HG03565 (cell line): Measurements from ENCODE around the gene ZNHIT6.
"Not testable (repeated sequence)": the region's sequence is repeated elsewhere in the genome, so short reads cannot be mapped to it uniquely, and the experiment has no call there.

ENCODE experiments used
- ATAC-seq: cut with Tn5 transposase; IDR thresholded peaks from one replicate; pipeline ENCODE4 v1.9.1; 2021; ENCODE audit warnings: mild to moderate bottlenecking, moderate library complexity; ENCODE audit not compliant: unreplicated experiment

Gene ZNHIT6

DNA sequence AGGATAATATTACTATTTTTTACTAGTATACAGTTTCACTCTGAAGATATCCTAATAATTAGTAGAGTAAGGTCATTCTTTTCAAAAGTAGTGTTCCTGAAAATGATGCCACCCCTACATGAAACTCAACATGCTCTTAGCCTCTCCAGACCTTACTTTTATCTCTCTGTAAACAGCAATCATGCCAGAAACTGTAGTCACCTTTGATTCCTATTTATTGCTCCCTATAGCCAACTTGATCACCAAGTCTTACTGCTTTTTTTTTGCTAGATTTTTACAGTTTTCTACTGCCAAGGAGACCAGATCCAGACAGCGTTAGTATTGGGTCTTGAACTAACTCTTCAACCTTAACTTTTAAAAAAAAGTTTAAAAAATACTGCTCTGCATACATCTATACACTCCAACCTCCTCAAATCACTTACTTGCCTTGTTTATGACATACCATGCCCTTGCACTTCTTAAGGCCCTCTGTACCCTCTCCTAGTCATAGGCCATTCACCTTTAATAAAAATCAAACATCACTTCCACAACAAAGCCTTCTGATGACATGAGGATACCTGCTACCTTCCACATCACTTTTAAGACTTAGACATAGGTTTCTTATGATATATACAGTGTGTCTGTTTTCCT is 36.1 kb downstream of the ZNHIT6 start:
- ATAC-seq: no peak

- ATAC-seq: no peak
Observed at GRCh38 chr1:85665932-85666331, 42.3 kb downstream of the ZNHIT6 start.

DNA sequence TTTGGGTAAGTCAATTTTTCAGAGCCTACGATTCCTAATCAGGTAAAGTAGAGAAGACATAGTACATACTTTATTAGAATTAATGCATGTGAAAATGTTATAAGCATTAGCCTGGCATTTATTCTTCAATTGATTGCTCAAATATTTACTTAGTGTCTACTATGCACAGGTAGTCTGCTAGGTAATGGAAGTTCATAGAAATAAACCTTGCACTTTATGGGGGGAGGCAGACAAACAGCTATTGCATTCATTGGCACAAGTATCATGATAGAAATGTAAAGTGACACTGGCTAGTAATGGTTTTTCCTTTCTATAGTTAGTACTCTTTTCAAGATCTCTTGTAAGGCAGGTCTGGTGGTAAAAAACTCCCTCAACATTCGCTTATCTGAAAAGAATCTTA is 44.9 kb downstream of the ZNHIT6 start:
- ATAC-seq: no peak

DNA sequence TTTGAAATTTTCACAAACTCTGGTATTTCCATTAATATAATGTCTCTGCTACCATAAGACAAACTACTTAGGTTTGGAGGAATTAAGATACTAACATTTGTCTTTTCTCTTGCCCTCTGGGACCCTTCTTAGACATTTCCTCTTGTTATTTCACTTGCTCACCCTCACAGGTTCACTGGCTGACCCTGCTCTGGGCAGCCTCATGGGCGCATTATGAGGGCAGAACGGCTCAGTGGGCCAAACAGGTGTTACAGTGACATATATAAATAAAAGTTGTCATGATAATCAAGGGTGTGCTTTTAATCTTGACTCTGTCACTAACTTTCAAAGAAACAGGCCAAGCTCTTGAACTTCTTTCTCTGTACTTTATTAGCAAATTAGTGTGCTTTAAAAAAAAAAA is 46.5 kb downstream of the ZNHIT6 start:
- ATAC-seq: no peak

GRCh38 chr1:85660541-85660940 is 47.7 kb downstream of the ZNHIT6 start:
- no peak for ATAC-seq

DNA sequence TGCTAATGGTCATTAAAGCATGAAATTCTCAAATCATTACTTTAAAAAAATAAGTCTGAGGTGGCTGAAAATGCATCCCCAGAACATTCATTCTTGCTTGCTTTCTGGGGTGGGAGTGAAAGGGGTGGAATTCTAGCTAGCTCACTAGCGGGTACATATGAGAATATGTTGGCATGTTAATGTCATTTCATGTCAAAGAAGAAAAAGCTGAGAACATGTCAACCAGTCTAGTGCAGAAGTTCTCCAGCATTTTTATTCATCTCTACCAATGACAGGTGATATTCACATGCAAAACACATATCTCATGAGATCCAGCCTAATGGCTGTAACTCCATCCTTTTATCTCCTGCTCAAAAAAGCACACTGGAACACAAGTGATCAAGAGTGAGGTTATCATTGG is 49.1 kb downstream of the ZNHIT6 start:
- no peak for ATAC-seq

DNA sequence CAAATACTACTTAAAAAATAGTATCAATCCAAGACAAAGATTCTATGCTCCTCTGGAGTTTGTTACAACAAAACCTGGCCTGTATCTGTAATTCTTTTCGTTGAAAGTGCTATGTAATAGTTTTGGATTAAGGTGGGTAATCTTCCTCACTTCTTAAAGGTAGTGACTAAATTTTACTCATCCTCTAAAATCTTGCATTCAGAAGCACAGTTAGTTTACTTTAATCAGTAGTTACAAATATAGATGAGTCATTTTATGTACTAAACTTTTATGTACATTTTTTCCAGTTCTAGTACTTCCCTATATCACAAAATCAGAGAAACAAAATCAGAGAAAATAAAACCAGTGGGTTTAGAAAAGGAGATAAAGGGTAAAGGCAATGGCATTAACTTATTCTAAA is 51.3 kb downstream of the ZNHIT6 start:
- no peak for ATAC-seq

GRCh38 chr1:85656256-85656655 is 52.0 kb downstream of the ZNHIT6 start:
- ATAC-seq: no peak

- no peak for ATAC-seq
Observed at GRCh38 chr1:85655315-85655714, 52.9 kb downstream of the ZNHIT6 start.

GRCh38 chr1:85654066-85654782 is 54.0 kb downstream of the ZNHIT6 start:
- no peak for ATAC-seq

- no peak for ATAC-seq
Observed at GRCh38 chr1:85652327-85652726, 55.9 kb downstream of the ZNHIT6 start.

GRCh38 chr1:85650645-85651044 is 57.6 kb downstream of the ZNHIT6 start:
- no peak for ATAC-seq

GRCh38 chr1:85649591-85649990 is 58.6 kb downstream of the ZNHIT6 start:
- no peak for ATAC-seq

- not testable (repeated sequence) for ATAC-seq
Observed at GRCh38 chr1:85641598-85642556, 66.4 kb downstream of the ZNHIT6 start.

- ATAC-seq: not testable (repeated sequence)
Observed at GRCh38 chr1:85639920-85640319, 68.3 kb downstream of the ZNHIT6 start.

GRCh38 chr1:85638412-85638811 is 69.8 kb downstream of the ZNHIT6 start:
- ATAC-seq: no peak

- no peak for ATAC-seq
Observed at GRCh38 chr1:85630493-85630892, 77.7 kb downstream of the ZNHIT6 start.

GRCh38 chr1:85629532-85629920 is 78.7 kb downstream of the ZNHIT6 start:
- no peak for ATAC-seq

DNA sequence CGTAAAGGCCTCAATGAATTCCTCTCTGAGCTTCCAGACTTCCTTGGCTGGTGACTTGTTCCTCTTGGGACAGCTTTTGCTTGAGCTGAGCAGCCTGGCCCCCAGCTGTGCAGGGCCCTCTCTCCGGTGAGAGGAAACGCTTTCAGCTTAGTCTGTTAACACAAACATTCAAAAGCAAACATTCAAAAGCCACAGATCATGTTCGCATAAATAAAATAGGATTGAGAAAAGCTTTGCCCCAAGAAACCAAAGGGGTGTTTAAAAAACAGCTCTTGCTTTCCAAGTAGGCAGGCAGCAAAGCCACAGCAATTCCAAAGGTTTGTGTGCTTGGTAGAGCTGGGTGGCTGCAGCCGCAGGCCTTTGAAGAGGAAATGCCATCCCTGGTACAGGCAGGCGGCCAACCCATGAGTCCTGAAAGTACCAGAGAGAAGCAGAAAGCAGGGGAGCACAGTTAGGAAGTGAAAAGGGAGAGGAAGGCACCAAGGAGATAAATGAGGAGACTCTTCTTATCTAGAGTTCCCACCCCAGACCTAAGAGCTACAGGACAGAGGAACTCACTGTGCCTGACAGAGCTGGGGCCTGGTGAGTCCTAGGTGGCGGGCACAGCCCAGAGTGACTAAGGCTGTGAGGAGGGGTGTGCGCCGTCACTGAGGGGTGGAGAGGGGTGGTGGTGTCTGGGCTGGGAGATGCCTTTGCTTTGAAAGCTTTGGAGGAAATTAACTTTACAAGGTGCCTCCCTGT is 79.3 kb downstream of the ZNHIT6 start:
- ATAC-seq: no peak

GRCh38 chr1:85626818-85627217 is 81.4 kb downstream of the ZNHIT6 start:
- no peak for ATAC-seq

- ATAC-seq: no peak
Observed at GRCh38 chr1:85624361-85624760, 83.9 kb downstream of the ZNHIT6 start.
